HCT116 (cell line): ENCODE results near the gene CCNL1.
"Not testable (repeated sequence)": the region's sequence is repeated elsewhere in the genome, so short reads cannot be mapped to it uniquely, and the experiment has no call there.

Experiments used
- EZH2 ChIP-seq: fragments of 200-600 bp; sonication (generic); IDR thresholded peaks from 2 replicates; pipeline ENCODE4 v1.6.1; 2017; ENCODE audit warnings: antibody characterized with exemption, mixed run types
- JUND ChIP-seq: IDR thresholded peaks from 2 replicates; pipeline ENCODE4 v1.6.1; 2012
- RAD21 ChIP-seq: IDR thresholded peaks from 2 replicates; pipeline ENCODE4 v1.6.1; 2012; ENCODE audit warnings: low read depth, mild to moderate bottlenecking
- TF ChIP-seq, protein P1 (sequence below), 3 experiments: fragments of 200-600 bp in 1 of 3; sonication (generic) in 1 of 3; IDR thresholded peaks in 2 of 3; conservative IDR thresholded peaks in 1 of 3; 2 replicates each; pipeline ENCODE4 v1.5.1; 2012 to 2017; ENCODE audit warnings: low read depth in 2 of 3, low read length in 2 of 3, antibody characterized with exemption in 1 of 3, borderline replicate concordance in 1 of 3, control low read depth in 1 of 3, mild to moderate bottlenecking in 1 of 3, mixed read lengths in 1 of 3, mixed run types in 1 of 3, moderate library complexity in 1 of 3; ENCODE audit not compliant: insufficient read depth in 1 of 3
- TF ChIP-seq, protein P2 (sequence below): IDR thresholded peaks from 2 replicates; pipeline ENCODE4 v1.6.1; 2012; ENCODE audit warnings: low read depth

DNA sequence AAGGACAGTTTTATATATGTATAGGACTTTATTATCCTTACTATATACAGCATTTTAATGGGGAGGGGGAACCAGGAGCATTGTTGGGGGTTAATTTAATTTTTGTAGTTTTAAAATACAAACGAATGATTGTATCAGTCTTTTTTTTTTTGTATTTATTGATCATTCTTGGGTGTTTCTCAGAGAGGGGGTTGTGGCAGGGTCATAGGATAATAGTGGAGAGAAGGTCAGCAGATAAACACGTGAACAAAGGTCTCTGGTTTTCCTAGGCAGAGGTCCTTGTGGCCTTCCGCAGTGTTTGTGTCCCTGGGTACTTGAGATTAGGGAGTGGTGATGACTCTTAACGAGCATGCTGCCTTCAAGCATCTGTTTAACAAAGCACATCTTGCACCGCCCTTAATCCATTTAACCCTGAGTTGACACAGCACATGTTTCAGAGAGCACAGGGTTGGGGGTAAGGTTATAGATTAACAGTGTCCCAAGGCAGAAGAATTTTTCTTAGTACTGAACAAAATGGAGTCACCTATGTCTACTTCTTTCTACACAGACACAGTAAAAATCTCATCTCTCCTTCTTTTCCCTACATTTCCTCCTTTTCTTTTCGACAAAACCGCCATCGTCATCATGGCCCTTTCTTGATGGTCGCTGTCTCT is 18.0 kb upstream of the CCNL1 start:
- TF ChIP-seq, protein P1, sequence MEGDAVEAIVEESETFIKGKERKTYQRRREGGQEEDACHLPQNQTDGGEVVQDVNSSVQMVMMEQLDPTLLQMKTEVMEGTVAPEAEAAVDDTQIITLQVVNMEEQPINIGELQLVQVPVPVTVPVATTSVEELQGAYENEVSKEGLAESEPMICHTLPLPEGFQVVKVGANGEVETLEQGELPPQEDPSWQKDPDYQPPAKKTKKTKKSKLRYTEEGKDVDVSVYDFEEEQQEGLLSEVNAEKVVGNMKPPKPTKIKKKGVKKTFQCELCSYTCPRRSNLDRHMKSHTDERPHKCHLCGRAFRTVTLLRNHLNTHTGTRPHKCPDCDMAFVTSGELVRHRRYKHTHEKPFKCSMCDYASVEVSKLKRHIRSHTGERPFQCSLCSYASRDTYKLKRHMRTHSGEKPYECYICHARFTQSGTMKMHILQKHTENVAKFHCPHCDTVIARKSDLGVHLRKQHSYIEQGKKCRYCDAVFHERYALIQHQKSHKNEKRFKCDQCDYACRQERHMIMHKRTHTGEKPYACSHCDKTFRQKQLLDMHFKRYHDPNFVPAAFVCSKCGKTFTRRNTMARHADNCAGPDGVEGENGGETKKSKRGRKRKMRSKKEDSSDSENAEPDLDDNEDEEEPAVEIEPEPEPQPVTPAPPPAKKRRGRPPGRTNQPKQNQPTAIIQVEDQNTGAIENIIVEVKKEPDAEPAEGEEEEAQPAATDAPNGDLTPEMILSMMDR (IDR thresholded peaks at IDR 0.05 in 2 of 3, conservative IDR thresholded peaks at IDR 0.05 in 1 of 3; ENCODE audit: borderline replicate concordance in 1 of 3, insufficient read depth in 1 of 3, low read depth in 2 of 3, low read length in 2 of 3), result not testable (repeated sequence)
- not testable (repeated sequence) for TF ChIP-seq JUND, RAD21, EZH2
- TF ChIP-seq, protein P2, sequence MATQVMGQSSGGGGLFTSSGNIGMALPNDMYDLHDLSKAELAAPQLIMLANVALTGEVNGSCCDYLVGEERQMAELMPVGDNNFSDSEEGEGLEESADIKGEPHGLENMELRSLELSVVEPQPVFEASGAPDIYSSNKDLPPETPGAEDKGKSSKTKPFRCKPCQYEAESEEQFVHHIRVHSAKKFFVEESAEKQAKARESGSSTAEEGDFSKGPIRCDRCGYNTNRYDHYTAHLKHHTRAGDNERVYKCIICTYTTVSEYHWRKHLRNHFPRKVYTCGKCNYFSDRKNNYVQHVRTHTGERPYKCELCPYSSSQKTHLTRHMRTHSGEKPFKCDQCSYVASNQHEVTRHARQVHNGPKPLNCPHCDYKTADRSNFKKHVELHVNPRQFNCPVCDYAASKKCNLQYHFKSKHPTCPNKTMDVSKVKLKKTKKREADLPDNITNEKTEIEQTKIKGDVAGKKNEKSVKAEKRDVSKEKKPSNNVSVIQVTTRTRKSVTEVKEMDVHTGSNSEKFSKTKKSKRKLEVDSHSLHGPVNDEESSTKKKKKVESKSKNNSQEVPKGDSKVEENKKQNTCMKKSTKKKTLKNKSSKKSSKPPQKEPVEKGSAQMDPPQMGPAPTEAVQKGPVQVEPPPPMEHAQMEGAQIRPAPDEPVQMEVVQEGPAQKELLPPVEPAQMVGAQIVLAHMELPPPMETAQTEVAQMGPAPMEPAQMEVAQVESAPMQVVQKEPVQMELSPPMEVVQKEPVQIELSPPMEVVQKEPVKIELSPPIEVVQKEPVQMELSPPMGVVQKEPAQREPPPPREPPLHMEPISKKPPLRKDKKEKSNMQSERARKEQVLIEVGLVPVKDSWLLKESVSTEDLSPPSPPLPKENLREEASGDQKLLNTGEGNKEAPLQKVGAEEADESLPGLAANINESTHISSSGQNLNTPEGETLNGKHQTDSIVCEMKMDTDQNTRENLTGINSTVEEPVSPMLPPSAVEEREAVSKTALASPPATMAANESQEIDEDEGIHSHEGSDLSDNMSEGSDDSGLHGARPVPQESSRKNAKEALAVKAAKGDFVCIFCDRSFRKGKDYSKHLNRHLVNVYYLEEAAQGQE, result not testable (repeated sequence)
